Measurements from ENCODE around the gene USP5.

DNA sequence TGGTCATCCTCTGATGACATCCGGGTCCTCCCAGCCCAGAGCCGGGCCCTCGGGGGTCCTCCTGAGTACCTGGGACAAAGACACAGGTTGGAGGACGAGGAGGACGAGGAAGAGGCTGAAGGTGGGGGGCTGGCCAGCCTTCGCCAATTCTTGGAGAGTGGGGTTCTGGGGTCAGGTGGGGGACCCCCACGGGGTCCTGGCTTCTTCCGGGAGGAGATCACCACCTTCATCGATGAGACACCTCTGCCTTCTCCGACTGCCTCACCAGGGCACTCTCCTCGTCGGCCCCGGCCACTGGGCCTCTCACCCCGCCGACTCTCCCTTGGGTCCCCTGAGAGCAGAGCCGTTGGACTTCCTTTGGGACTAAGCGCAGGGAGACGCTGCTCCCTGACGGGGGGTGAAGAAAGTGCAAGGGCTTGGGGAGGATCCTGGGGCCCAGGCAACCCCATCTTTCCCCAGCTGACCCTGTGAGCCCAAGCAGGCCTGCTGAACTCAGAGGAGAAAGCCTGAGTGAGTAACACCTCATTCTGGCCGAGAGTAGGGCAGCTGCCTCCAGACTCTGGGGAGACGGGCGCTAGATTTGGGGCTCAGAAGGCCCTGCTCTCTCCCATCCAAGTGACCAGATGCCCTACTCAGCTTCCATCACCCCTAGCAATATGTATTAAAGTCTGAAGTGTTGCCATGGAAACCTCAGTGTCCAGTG lies 25.1 kb upstream of the USP5 start:
- TF ChIP-seq POLR2A (IDR thresholded peaks at IDR 0.05) (no peak), CTCF (IDR thresholded peaks at IDR 0.05) (no peak)

All from testis (tissue), 2 donors.